ENCODE results near the gene PDXDC1.
"Not testable (repeated sequence)": the region's sequence is repeated elsewhere in the genome, so short reads cannot be mapped to it uniquely, and the experiment has no call there.

- TF ChIP-seq CTCF (IDR thresholded peaks at IDR 0.05; ENCODE audit: insufficient read depth, low read length, poor library complexity, severe bottlenecking); EZH2phosphoT487 (conservative IDR thresholded peaks at IDR 0.05; ENCODE audit: low read length): not testable (repeated sequence)
These were observed 13.9 kb downstream of the PDXDC1 start for GRCh38 chr16:14988661-14989191.
